A549 (cell line): ENCODE measurements around the gene DCAF8.
A peak's percentile ranks its signal among the peaks of the same experiment; 100 is the strongest.

Source experiments
- HDAC2 ChIP-seq: fragments of 200-600 bp; sonication (generic); IDR thresholded peaks from 2 replicates; pipeline ENCODE4 v1.6.1; 2016
- HMGXB4 ChIP-seq: fragments of 250-450 bp; sonication (Bioruptor Pico); IDR thresholded peaks from 2 replicates; pipeline ENCODE4 v1.5.0; 2021; ENCODE audit warnings: mild to moderate bottlenecking, moderate library complexity, borderline replicate concordance
- REST ChIP-seq: fragments of 200-600 bp; sonication (generic); IDR thresholded peaks from 2 replicates; pipeline ENCODE4 v1.6.1; 2016; ENCODE audit warnings: antibody characterized with exemption, mild to moderate bottlenecking, moderate library complexity
- RNF2 ChIP-seq: fragments of 200-600 bp; sonication (generic); IDR thresholded peaks from 2 replicates; pipeline ENCODE4 v1.6.1; 2016; ENCODE audit warnings: low read depth, mild to moderate bottlenecking, antibody characterized with exemption, moderate library complexity, borderline replicate concordance
- SMC3 ChIP-seq: fragments of >200 bp; sonication (Bioruptor Twin); formaldehyde crosslinking; IDR thresholded peaks from 3 replicates; pipeline ENCODE4 v1.6.1; 2018; ENCODE audit warnings: inconsistent platforms
- TF ChIP-seq, protein P1 (sequence below): fragments of >200 bp; sonication (Bioruptor Twin); formaldehyde crosslinking; IDR thresholded peaks from 3 replicates; pipeline ENCODE4 v1.5.1; 2016

DNA sequence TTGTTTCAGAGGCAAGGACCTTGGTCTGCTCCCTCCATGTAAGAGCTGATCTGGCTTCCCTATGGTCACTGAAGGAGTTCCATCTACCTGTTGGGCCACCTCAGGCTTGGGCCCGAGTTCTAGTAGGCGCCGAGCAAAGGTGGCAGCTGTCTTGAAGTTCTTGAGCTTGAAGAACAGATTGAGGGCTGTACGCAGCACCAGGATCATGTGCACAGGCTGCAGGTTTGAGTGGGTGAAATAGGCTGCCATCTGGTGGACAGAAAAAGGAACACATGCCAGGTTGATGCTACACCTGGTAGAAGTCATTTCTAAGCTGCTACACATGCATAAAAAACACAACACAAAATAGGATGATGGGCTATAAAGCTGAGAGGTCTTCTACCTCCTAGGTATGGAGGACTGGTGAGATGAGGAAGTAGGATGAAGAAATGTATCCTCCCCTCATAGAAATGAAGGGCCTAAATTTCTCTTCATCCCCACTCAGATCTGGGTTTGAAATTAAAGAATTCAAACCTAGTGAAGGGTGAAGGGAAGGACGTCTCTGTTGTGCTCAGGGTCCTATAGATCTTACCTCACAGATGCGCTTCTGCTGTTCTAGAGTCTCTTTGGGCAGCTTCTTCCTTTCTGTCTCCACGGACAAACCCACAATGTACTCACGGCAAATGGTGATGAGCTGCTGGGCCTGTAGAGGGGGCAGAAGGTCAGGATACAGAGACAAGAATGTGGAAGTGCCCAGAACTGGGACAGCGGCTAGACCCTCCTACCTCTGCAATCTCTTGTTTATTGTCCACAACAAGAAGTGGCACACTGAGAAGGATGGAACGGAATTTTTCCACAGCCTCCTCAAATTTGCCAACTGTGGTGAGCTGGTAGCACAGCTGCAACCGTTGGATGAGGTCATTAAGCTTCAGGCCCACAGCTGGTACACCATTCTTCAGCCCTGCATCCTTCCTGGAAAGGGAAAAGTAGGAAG is 29.2 kb upstream of the DCAF8 start:
- peak; percentile 74 for TF ChIP-seq SMC3
- TF ChIP-seq HMGXB4 (CRISPR knock-in tag), result no peak
- TF ChIP-seq RNF2, result no peak
- TF ChIP-seq, protein P1, sequence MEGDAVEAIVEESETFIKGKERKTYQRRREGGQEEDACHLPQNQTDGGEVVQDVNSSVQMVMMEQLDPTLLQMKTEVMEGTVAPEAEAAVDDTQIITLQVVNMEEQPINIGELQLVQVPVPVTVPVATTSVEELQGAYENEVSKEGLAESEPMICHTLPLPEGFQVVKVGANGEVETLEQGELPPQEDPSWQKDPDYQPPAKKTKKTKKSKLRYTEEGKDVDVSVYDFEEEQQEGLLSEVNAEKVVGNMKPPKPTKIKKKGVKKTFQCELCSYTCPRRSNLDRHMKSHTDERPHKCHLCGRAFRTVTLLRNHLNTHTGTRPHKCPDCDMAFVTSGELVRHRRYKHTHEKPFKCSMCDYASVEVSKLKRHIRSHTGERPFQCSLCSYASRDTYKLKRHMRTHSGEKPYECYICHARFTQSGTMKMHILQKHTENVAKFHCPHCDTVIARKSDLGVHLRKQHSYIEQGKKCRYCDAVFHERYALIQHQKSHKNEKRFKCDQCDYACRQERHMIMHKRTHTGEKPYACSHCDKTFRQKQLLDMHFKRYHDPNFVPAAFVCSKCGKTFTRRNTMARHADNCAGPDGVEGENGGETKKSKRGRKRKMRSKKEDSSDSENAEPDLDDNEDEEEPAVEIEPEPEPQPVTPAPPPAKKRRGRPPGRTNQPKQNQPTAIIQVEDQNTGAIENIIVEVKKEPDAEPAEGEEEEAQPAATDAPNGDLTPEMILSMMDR, result peak; percentile 84
- TF ChIP-seq REST, result no peak
- TF ChIP-seq HDAC2, result no peak
